Neural progenitor cell (in vitro differentiated cells): ENCODE measurements around the gene TRIM63. TPM values are rescaled to one million over a fixed set of nuclear protein-coding genes. Genes with fewer than 3 reads are reported as not detected.

Source experiments
- DNase-seq: peaks from one replicate; pipeline ENCODE4 v3.0.0-alpha.2; 2016; ENCODE audit warnings: low spot score
- H2AFZ ChIP-seq: fragments of 200-600 bp; sonication (generic); replicated peaks from 2 replicates; pipeline ENCODE4 v1.6.1; 2016; ENCODE audit warnings: antibody characterized with exemption
- H3F3A ChIP-seq: fragments of 200-600 bp; sonication (generic); 2 replicates; pipeline ENCODE4 v1.6.1; 2016; ENCODE audit warnings: antibody characterized with exemption, low read depth
- H3K27ac ChIP-seq: fragments of 200-600 bp; sonication (generic); 2 replicates; pipeline ENCODE4 v1.5.1; 2016; ENCODE audit warnings: mild to moderate bottlenecking
- H3K27me3 ChIP-seq: fragments of 200-600 bp; sonication (generic); 2 replicates; pipeline ENCODE4 v1.6.1; 2016; ENCODE audit warnings: mild to moderate bottlenecking, moderate library complexity
- H3K36me3 ChIP-seq: fragments of 200-600 bp; sonication (generic); 2 replicates; pipeline ENCODE4 v1.5.1; 2016
- H3K4me1 ChIP-seq: fragments of 200-600 bp; sonication (generic); 2 replicates; pipeline ENCODE4 v1.6.1; 2016; ENCODE audit warnings: mixed run types
- H3K4me2 ChIP-seq: fragments of 200-600 bp; sonication (generic); 2 replicates; pipeline ENCODE4 v1.6.1; 2016
- H3K4me3 ChIP-seq: fragments of 200-600 bp; sonication (generic); 2 replicates; pipeline ENCODE4 v1.5.1; 2016
- H3K79me2 ChIP-seq: fragments of 200-600 bp; sonication (generic); 2 replicates; pipeline ENCODE4 v1.6.1; 2016; ENCODE audit warnings: low read depth
- H3K9ac ChIP-seq: fragments of 200-600 bp; sonication (generic); 2 replicates; pipeline ENCODE4 v1.6.1; 2016
- H3K9me3 ChIP-seq: fragments of 200-600 bp; sonication (generic); 2 replicates; pipeline ENCODE4 v1.5.1; 2016; ENCODE audit warnings: low read depth
- H4K20me1 ChIP-seq: fragments of 200-600 bp; sonication (generic); 2 replicates; pipeline ENCODE4 v1.6.1; 2016; ENCODE audit warnings: low read depth
- H3K27ac Mint-ChIP-seq: 3 replicates; pipeline ENCODE4 v1.8.0; 2021; ENCODE audit warnings: mixed read lengths
- H3K27me3 Mint-ChIP-seq: 2 replicates; pipeline ENCODE4 v1.8.0; 2022; ENCODE audit warnings: low read depth, mild to moderate bottlenecking, inconsistent platforms, moderate library complexity, mixed read lengths; ENCODE audit not compliant: insufficient read depth
- H3K36me3 Mint-ChIP-seq: 3 replicates; pipeline ENCODE4 v1.8.0; 2021; ENCODE audit warnings: mixed read lengths
- H3K4me1 Mint-ChIP-seq: 3 replicates; pipeline ENCODE4 v1.8.0; 2021; ENCODE audit warnings: mixed read lengths
- H3K4me3 Mint-ChIP-seq: 3 replicates; pipeline ENCODE4 v1.8.0; 2021; ENCODE audit warnings: mild to moderate bottlenecking, moderate library complexity, mixed read lengths
- H3K9me3 Mint-ChIP-seq: 3 replicates; pipeline ENCODE4 v1.8.0; 2020; ENCODE audit warnings: mixed read lengths
- EZH2 ChIP-seq: fragments of 200-600 bp; sonication (generic); IDR thresholded peaks from 2 replicates; pipeline ENCODE4 v1.6.1; 2017; ENCODE audit warnings: antibody characterized with exemption, mild to moderate bottlenecking, moderate library complexity
- EZH2phosphoT487 ChIP-seq: fragments of 200-600 bp; sonication (generic); IDR thresholded peaks from 2 replicates; pipeline ENCODE4 v1.6.1; 2017; ENCODE audit warnings: antibody characterized with exemption
- total RNA-seq: library from RNA; depleted of rRNA; stranded (reverse); fragments of >200 nt; gene quantifications from 2 replicates; pipeline ENCODE4 v1.2.3, GENCODE V29; 2015; ENCODE audit warnings: low replicate concordance
- TF ChIP-seq, protein P1 (sequence below): fragments of 200-600 bp; sonication (generic); IDR thresholded peaks from 2 replicates; pipeline ENCODE4 v1.5.1; 2017; ENCODE audit warnings: antibody characterized with exemption, mild to moderate bottlenecking

The TRIM63 gene
- total RNA-seq, 1 donor from 2014 or later: not detected

DNA sequence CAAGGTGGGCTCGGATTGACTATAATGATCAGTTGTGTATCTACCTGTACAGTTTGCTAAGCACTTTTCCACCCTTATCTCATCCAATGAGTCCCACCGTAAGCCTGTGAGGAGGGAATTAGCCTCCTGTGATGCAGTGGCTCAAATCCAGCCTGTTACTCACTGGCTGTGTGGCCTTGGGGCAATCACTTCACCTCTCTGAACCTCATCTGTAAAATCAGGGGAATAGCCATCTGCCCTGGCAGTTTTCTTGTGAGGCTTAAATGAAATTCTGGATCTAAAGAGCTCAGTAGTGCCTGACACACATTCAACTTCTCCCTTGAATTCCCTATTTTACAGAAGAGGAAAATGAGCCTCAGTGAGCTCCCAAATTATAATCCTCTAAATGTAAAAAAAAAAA is 53.3 kb downstream of the TRIM63 start:
- no peaks in the 10 kb centered on the region for H3K79me2 ChIP-seq
- no peak overlapping the region for H3K4me3 ChIP-seq
- no peak overlapping the region for H3K9ac ChIP-seq
- H3K4me2 ChIP-seq: no peak overlapping the region
- no peaks in the 10 kb centered on the region for H3F3A ChIP-seq
- H3K9me3 ChIP-seq: no peaks in the 10 kb centered on the region
- DNase-seq: no peak
- H3K27ac ChIP-seq: no peak overlapping the region
- Mint-ChIP-seq H3K4me1 (peaks cover 44% of the 10 kb centered on the region), H3K27ac (no peak overlapping the region), H3K9me3 (no peaks in the 10 kb centered on the region), H3K27me3 (peaks cover 9% of the 10 kb centered on the region), H3K36me3 (no peaks in the 10 kb centered on the region), H3K4me3 (no peak overlapping the region)
- no peaks in the 10 kb centered on the region for H3K36me3 ChIP-seq
- H3K4me1 ChIP-seq: peaks cover 7% of the 10 kb centered on the region
- H4K20me1 ChIP-seq: no peaks in the 10 kb centered on the region
- TF ChIP-seq EZH2: no peak
- TF ChIP-seq, protein P1, sequence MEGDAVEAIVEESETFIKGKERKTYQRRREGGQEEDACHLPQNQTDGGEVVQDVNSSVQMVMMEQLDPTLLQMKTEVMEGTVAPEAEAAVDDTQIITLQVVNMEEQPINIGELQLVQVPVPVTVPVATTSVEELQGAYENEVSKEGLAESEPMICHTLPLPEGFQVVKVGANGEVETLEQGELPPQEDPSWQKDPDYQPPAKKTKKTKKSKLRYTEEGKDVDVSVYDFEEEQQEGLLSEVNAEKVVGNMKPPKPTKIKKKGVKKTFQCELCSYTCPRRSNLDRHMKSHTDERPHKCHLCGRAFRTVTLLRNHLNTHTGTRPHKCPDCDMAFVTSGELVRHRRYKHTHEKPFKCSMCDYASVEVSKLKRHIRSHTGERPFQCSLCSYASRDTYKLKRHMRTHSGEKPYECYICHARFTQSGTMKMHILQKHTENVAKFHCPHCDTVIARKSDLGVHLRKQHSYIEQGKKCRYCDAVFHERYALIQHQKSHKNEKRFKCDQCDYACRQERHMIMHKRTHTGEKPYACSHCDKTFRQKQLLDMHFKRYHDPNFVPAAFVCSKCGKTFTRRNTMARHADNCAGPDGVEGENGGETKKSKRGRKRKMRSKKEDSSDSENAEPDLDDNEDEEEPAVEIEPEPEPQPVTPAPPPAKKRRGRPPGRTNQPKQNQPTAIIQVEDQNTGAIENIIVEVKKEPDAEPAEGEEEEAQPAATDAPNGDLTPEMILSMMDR: no peak
- TF ChIP-seq EZH2phosphoT487: no peak
- no peak overlapping the region for H2AFZ ChIP-seq
- no peaks in the 10 kb centered on the region for H3K27me3 ChIP-seq

DNA sequence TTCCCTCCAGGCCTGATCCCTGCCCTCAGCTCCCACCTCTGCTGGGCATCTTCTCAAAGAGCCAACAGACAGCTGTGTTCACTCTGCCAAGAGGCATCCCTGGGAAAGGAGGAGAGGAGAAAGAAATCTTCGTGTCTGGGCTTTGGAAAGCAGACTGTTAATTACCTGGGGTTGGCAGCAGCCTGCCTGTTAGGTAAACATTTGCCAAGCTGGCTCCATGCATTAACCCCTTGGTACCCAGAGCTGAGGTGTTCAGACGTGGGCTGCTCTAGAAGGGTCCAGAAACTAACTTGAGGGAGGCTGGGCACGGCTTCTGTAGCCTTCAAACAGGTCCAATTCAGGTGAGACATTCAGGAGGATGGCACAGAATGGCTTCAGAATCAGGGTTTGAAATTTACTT is 54.6 kb downstream of the TRIM63 start:
- Histone ChIP-seq H3K9me3 (no peaks in the 10 kb centered on the region), H3K9ac (no peak overlapping the region), H3K27me3 (no peaks in the 10 kb centered on the region), H3K4me3 (no peak overlapping the region), H3K27ac (no peak overlapping the region), H3K4me1 (peaks cover 7% of the 10 kb centered on the region), H3K4me2 (no peak overlapping the region), H2AFZ (no peak overlapping the region), H3F3A (no peaks in the 10 kb centered on the region), H4K20me1 (no peaks in the 10 kb centered on the region), H3K79me2 (no peaks in the 10 kb centered on the region), H3K36me3 (no peaks in the 10 kb centered on the region)
- DNase-seq: no peak
- Mint-ChIP-seq H3K9me3 (no peaks in the 10 kb centered on the region), H3K36me3 (no peaks in the 10 kb centered on the region), H3K27me3 (peaks cover 7% of the 10 kb centered on the region), H3K4me3 (no peak overlapping the region), H3K4me1 (peaks cover 37% of the 10 kb centered on the region), H3K27ac (no peak overlapping the region)
- TF ChIP-seq EZH2 (no peak), EZH2phosphoT487 (no peak)
- TF ChIP-seq, protein P1: no peak

DNA sequence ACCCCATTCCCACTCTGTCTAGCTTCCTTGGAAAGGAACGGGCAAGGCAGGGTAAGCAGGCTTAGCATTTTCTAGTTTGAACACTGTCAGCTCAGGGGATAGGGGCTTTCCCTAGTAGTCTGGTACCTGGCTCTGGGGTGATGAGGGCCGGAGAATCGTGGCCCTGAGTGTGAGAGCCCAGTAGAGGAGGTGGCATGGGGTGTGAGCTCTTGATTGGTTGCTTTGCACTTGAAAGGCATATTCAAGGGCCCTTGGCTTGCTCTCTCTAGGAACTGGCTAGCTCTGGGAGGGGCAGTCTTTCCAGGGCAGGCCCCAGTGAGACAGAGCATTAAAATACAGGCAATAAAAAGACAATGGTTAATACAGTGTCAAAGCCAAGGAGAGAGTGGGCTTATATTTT is 56.6 kb downstream of the TRIM63 start:
- Mint-ChIP-seq H3K9me3 (no peaks in the 10 kb centered on the region), H3K4me3 (no peak overlapping the region), H3K4me1 (peaks cover 21% of the 10 kb centered on the region), H3K36me3 (no peaks in the 10 kb centered on the region), H3K27me3 (peaks cover 13% of the 10 kb centered on the region), H3K27ac (no peak overlapping the region)
- Histone ChIP-seq H3K9ac (no peak overlapping the region), H2AFZ (no peak overlapping the region), H3K27ac (no peak overlapping the region), H3K9me3 (no peaks in the 10 kb centered on the region), H3K4me2 (no peak overlapping the region), H3K36me3 (no peaks in the 10 kb centered on the region), H3K27me3 (no peaks in the 10 kb centered on the region), H4K20me1 (no peaks in the 10 kb centered on the region), H3K79me2 (no peaks in the 10 kb centered on the region), H3K4me1 (no peaks in the 10 kb centered on the region), H3K4me3 (no peak overlapping the region), H3F3A (no peaks in the 10 kb centered on the region)
- TF ChIP-seq EZH2: no peak
- TF ChIP-seq, protein P1: no peak
- no peak for TF ChIP-seq EZH2phosphoT487
- DNase-seq: no peak
